PFSK-1 (cell line): ENCODE measurements around the gene OAS3.

Experiments
- POLR2AphosphoS5 ChIP-seq: IDR thresholded peaks from 2 replicates; pipeline ENCODE4 v1.6.1; 2012; ENCODE audit warnings: low read depth, mild to moderate bottlenecking, control low read depth, low read length, moderate library complexity
- TF ChIP-seq, protein P1 (sequence below), 2 experiments: IDR thresholded peaks; 2 replicates each; pipeline versions ENCODE4 v1.6.1 to v1.8.0; 2011 to 2012; ENCODE audit warnings: low read depth in 2 of 2, low read length in 2 of 2, control low read depth in 1 of 2, inconsistent platforms in 1 of 2, mild to moderate bottlenecking in 1 of 2, moderate library complexity in 1 of 2; ENCODE audit not compliant: insufficient read depth in 1 of 2

DNA sequence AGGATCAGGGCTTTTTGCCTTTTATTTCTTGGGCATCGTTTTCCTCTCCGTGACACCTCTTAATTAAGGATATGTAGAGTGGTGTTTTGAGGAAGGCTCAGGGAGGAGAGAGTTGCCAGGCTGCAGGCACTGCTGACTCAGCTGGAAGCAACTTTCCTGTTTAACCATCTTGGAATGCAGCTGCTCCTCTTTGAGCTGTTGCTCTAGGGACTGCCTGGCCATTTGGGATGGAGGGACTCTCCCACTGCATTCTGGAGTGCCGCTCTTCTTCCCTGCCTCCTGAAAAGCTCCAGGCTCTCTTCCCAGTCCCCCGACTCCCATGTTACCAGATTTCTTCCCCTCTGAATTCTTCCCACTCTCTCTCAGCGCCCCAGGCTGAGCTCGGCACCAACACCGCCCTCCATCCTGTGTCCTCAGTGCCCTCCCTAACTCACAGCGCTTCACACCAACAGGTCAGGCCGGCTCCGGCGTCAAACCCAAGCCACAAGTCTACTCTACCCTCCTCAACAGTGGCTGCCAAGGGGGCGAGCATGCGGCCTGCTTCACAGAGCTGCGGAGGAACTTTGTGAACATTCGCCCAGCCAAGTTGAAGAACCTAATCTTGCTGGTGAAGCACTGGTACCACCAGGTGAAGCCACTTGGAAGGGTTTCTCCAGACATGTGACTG lies 5.9 kb downstream of the OAS3 start:
- no peak for TF ChIP-seq POLR2AphosphoS5
- TF ChIP-seq, protein P1, sequence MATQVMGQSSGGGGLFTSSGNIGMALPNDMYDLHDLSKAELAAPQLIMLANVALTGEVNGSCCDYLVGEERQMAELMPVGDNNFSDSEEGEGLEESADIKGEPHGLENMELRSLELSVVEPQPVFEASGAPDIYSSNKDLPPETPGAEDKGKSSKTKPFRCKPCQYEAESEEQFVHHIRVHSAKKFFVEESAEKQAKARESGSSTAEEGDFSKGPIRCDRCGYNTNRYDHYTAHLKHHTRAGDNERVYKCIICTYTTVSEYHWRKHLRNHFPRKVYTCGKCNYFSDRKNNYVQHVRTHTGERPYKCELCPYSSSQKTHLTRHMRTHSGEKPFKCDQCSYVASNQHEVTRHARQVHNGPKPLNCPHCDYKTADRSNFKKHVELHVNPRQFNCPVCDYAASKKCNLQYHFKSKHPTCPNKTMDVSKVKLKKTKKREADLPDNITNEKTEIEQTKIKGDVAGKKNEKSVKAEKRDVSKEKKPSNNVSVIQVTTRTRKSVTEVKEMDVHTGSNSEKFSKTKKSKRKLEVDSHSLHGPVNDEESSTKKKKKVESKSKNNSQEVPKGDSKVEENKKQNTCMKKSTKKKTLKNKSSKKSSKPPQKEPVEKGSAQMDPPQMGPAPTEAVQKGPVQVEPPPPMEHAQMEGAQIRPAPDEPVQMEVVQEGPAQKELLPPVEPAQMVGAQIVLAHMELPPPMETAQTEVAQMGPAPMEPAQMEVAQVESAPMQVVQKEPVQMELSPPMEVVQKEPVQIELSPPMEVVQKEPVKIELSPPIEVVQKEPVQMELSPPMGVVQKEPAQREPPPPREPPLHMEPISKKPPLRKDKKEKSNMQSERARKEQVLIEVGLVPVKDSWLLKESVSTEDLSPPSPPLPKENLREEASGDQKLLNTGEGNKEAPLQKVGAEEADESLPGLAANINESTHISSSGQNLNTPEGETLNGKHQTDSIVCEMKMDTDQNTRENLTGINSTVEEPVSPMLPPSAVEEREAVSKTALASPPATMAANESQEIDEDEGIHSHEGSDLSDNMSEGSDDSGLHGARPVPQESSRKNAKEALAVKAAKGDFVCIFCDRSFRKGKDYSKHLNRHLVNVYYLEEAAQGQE (IDR thresholded peaks at IDR 0.05; ENCODE audit: insufficient read depth in 1 of 2, low read depth in 2 of 2, low read length in 2 of 2), result no peak
